NCI-H1436 (cell line): ENCODE results near the gene POMP.
"Not testable (repeated sequence)": the region's sequence is repeated elsewhere in the genome, so short reads cannot be mapped to it uniquely, and the experiment has no call there.

Experiments
- DNase-seq: peaks from one replicate; lab custom pipeline; 2025; lab: John Stamatoyannopoulos, UW

POMP gene

GRCh38 chr13:28637714-28638355 lies 21.1 kb upstream of the POMP start:
- DNase-seq: no peak

- no peak for DNase-seq
These were observed 20.2 kb upstream of the POMP start for GRCh38 chr13:28638756-28639155.

GRCh38 chr13:28640861-28641599 lies 17.9 kb upstream of the POMP start:
- DNase-seq: no peak

- DNase-seq: no peak
These were observed 17.4 kb upstream of the POMP start for GRCh38 chr13:28641600-28641926.

- DNase-seq: no peak
These were observed 8.6 kb upstream of the POMP start for GRCh38 chr13:28650284-28650683.

GRCh38 chr13:28651810-28652401 lies 7.0 kb upstream of the POMP start:
- DNase-seq: no peak

- DNase-seq: no peak
These were observed 5.8 kb upstream of the POMP start for GRCh38 chr13:28653111-28653510.

- DNase-seq: no peak
These were observed 4.7 kb upstream of the POMP start for GRCh38 chr13:28654276-28654675.

GRCh38 chr13:28655561-28655960 lies 3.4 kb upstream of the POMP start:
- DNase-seq: no peak

- DNase-seq: no peak
These were observed 969 bp upstream of the POMP start for GRCh38 chr13:28657784-28658538.

GRCh38 chr13:28658539-28658795 lies 463 bp upstream of the POMP start:
- no peak for DNase-seq

GRCh38 chr13:28659621-28659970 lies 666 bp downstream of the POMP start:
- no peak for DNase-seq

- DNase-seq: no peak
These were observed 8.1 kb downstream of the POMP start for GRCh38 chr13:28666897-28667488.

- DNase-seq: no peak
These were observed 12.3 kb downstream of the POMP start for GRCh38 chr13:28671126-28671792.

GRCh38 chr13:28678809-28679208 lies 19.9 kb downstream of the POMP start:
- DNase-seq: no peak

- DNase-seq: no peak
These were observed 20.7 kb downstream of the POMP start for GRCh38 chr13:28679628-28680027.

GRCh38 chr13:28680541-28680940 lies 21.6 kb downstream of the POMP start:
- no peak for DNase-seq

GRCh38 chr13:28683169-28683568 lies 24.2 kb downstream of the POMP start:
- not testable (repeated sequence) for DNase-seq

GRCh38 chr13:28684257-28684656 lies 25.3 kb downstream of the POMP start:
- DNase-seq: no peak

- no peak for DNase-seq
These were observed 26.2 kb downstream of the POMP start for GRCh38 chr13:28685114-28685513.

- DNase-seq: no peak
These were observed 27.0 kb downstream of the POMP start for GRCh38 chr13:28685892-28686291.
